Breast epithelium (tissue), 4 donors: ENCODE results near the gene RAPGEF4. TPM values are rescaled to one million over a fixed set of nuclear protein-coding genes. Genes with fewer than 3 reads are reported as not detected.

Source experiments
- DNase-seq, 2 donors: peaks; one replicate each; pipeline ENCODE4 v3.0.0-alpha.2; 2019; ENCODE audit warnings: low spot score in 2 of 2
- H3K27ac ChIP-seq, 2 donors: fragments of 200-600 bp; sonication (generic) in 1 of 2; one replicate each; pipeline ENCODE4 v1.5.1; 2016 to 2019; ENCODE audit warnings: mild to moderate bottlenecking in 1 of 2
- H3K27me3 ChIP-seq, 2 donors: fragments of 200-600 bp; sonication (generic) in 1 of 2; one replicate each; pipeline versions ENCODE4 v1.5.1 to v1.6.0; 2017 to 2019; ENCODE audit warnings: control low read depth in 1 of 2, mild to moderate bottlenecking in 1 of 2
- H3K36me3 ChIP-seq: fragments of 200-600 bp; one replicate; pipeline ENCODE4 v1.5.1; 2019
- H3K4me1 ChIP-seq, 2 donors: fragments of 200-600 bp; sonication (generic); one replicate each; pipeline ENCODE4 v1.5.1; 2016 to 2019; ENCODE audit warnings: control low read depth in 1 of 2
- H3K4me3 ChIP-seq, 3 donors: fragments of 200-600 bp; sonication (generic); 1 replicate in 2 of 3; 2 replicates in 1 of 3; pipeline ENCODE4 v1.5.1; 2016 to 2019; ENCODE audit warnings: mild to moderate bottlenecking in 3 of 3, moderate library complexity in 2 of 3
- H3K9me3 ChIP-seq, 2 donors: fragments of 200-600 bp; sonication (generic) in 1 of 2; one replicate each; pipeline ENCODE4 v1.5.1; 2016 to 2019; ENCODE audit warnings: control low read depth in 1 of 2
- CTCF ChIP-seq, 3 donors: fragments of 450-650 bp; IDR thresholded peaks; one replicate each; pipeline ENCODE4 v1.5.1; 2016 to 2017; ENCODE audit warnings: antibody characterized with exemption in 3 of 3, mild to moderate bottlenecking in 3 of 3, moderate library complexity in 3 of 3
- POLR2A ChIP-seq: fragments of 450-650 bp; IDR thresholded peaks from one replicate; pipeline ENCODE4 v1.6.1; 2016; ENCODE audit warnings: antibody characterized with exemption, mild to moderate bottlenecking, moderate library complexity
- POLR2AphosphoS5 ChIP-seq, 3 donors: sonication (generic); formaldehyde crosslinking; IDR thresholded peaks; one replicate each; pipeline ENCODE4 v1.6.1; 2017; ENCODE audit warnings: antibody characterized with exemption in 3 of 3
- intact Hi-C: fragments of 100-400 bp; cut with DNase I; formaldehyde crosslinking; loops from one replicate; pipeline ENCODE4 v1.15.1; 2023; ENCODE audit warnings: low total_unique reads
- total RNA-seq, 3 donors: library from RNA; depleted of rRNA; stranded (reverse); fragments of >200 nt; gene quantifications; one replicate each; pipeline ENCODE4 v1.1.0, GENCODE V29; 2016

The RAPGEF4 gene
- total RNA-seq, 3 donors from 2014 or later, result 7.7 to 12.8 (median 11.6) TPM

GRCh38 chr2:172736424-172737174, 954 bp downstream of the RAPGEF4 start:
- no peak for DNase-seq
- Histone ChIP-seq H3K36me3 (no peaks in the 10 kb centered on the region), H3K4me3 (peak overlapping the region; percentile 33 to 77 (median 61)), H3K27ac (no peak overlapping the region), H3K27me3 (peaks cover 0 to 15% of the 10 kb centered on the region in 2 donors), H3K9me3 (no peaks in the 10 kb centered on the region), H3K4me1 (peaks cover 0 to 3% of the 10 kb centered on the region in 2 donors)
- no peak for TF ChIP-seq POLR2A
- TF ChIP-seq CTCF (IDR thresholded peaks at IDR 0.05), result no peak
- no peak for TF ChIP-seq POLR2AphosphoS5 (IDR thresholded peaks at IDR 0.05)
- intact Hi-C loops, result no loop called here

GRCh38 chr2:172739661-172740266, 4.1 kb downstream of the RAPGEF4 start:
- TF ChIP-seq POLR2AphosphoS5 (IDR thresholded peaks at IDR 0.05) (no peak), POLR2A (no peak), CTCF (IDR thresholded peaks at IDR 0.05) (no peak)
- H3K27me3 ChIP-seq, result peaks cover 0 to 13% of the 10 kb centered on the region in 2 donors
- intact Hi-C loops, result no loop called here
- H3K27ac ChIP-seq, result no peak overlapping the region
- H3K36me3 ChIP-seq, result no peaks in the 10 kb centered on the region
- DNase-seq, result no peak
- H3K4me1 ChIP-seq, result peaks cover 0 to 3% of the 10 kb centered on the region in 2 donors
- H3K9me3 ChIP-seq, result peaks cover 0 to 8% of the 10 kb centered on the region in 2 donors
- H3K4me3 ChIP-seq, result no peak overlapping the region

GRCh38 chr2:172740856-172741255, 5.2 kb downstream of the RAPGEF4 start:
- no peak for DNase-seq
- intact Hi-C loops, result no loop called here
- Histone ChIP-seq H3K9me3 (peaks cover 0 to 12% of the 10 kb centered on the region in 2 donors), H3K36me3 (no peaks in the 10 kb centered on the region), H3K4me3 (no peak overlapping the region), H3K4me1 (peaks cover 0 to 3% of the 10 kb centered on the region in 2 donors), H3K27ac (no peak overlapping the region), H3K27me3 (peaks cover 0 to 3% of the 10 kb centered on the region in 2 donors)
- TF ChIP-seq POLR2AphosphoS5 (IDR thresholded peaks at IDR 0.05), result no peak
- TF ChIP-seq POLR2A, result no peak
- TF ChIP-seq CTCF (IDR thresholded peaks at IDR 0.05), result no peak

- intact Hi-C loops, result no loop called here
- H3K36me3 ChIP-seq, result no peaks in the 10 kb centered on the region
- H3K9me3 ChIP-seq, result peaks cover 0 to 12% of the 10 kb centered on the region in 2 donors
- H3K4me1 ChIP-seq, result no peaks in the 10 kb centered on the region
- H3K27me3 ChIP-seq, result no peaks in the 10 kb centered on the region
- H3K27ac ChIP-seq, result no peak overlapping the region
- DNase-seq, result no peak
- H3K4me3 ChIP-seq, result no peak overlapping the region
- TF ChIP-seq CTCF (IDR thresholded peaks at IDR 0.05) (no peak), POLR2A (no peak), POLR2AphosphoS5 (IDR thresholded peaks at IDR 0.05) (no peak)
These were observed 7.4 kb downstream of the RAPGEF4 start for GRCh38 chr2:172742931-172743540.

GRCh38 chr2:172743898-172744297, 8.3 kb downstream of the RAPGEF4 start:
- H3K27me3 ChIP-seq, result no peaks in the 10 kb centered on the region
- intact Hi-C loops, result no loop called here
- peaks cover 0 to 12% of the 10 kb centered on the region in 2 donors for H3K9me3 ChIP-seq
- DNase-seq, result no peak
- H3K4me1 ChIP-seq, result no peaks in the 10 kb centered on the region
- H3K36me3 ChIP-seq, result no peaks in the 10 kb centered on the region
- H3K4me3 ChIP-seq, result no peak overlapping the region
- no peak for TF ChIP-seq POLR2AphosphoS5 (IDR thresholded peaks at IDR 0.05)
- TF ChIP-seq POLR2A, result no peak
- no peak for TF ChIP-seq CTCF (IDR thresholded peaks at IDR 0.05)
- no peak overlapping the region for H3K27ac ChIP-seq
